Effector CD4-positive, alpha-beta T cell (primary cell): ENCODE data around the gene GPC6.

ENCODE experiments used
- DNase-seq: peaks from one replicate; pipeline ENCODE4 v3.0.0-alpha.2; 2020

Gene GPC6

GRCh38 chr13:94233401-94233800 is 1006.8 kb downstream of the GPC6 start:
- no peak for DNase-seq

GRCh38 chr13:94233837-94234236 is 1007.2 kb downstream of the GPC6 start:
- DNase-seq: no peak

GRCh38 chr13:94234738-94235137 is 1008.1 kb downstream of the GPC6 start:
- no peak for DNase-seq

- no peak for DNase-seq
Observed at GRCh38 chr13:94236132-94236531, 1009.5 kb downstream of the GPC6 start.

DNA sequence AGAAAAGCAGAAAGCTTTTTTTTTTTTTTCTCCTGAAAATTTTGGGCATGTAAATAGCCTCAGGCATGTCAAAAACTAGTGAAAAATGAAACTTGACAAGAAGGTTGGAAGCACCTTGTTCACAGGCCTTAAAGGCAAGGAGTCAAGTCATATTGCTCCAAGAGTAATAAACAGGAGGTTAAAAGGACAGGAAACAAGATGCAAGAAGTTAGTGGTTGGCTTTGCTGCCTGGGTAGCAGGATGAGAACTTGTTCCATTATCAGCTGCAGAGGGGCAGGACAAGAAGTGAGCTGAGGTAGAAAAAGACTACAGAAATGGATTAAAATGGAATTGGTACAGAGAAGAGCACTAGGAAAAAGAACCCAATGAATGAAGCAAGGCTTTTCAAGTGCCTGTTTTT is 1010.3 kb downstream of the GPC6 start:
- no peak for DNase-seq

DNA sequence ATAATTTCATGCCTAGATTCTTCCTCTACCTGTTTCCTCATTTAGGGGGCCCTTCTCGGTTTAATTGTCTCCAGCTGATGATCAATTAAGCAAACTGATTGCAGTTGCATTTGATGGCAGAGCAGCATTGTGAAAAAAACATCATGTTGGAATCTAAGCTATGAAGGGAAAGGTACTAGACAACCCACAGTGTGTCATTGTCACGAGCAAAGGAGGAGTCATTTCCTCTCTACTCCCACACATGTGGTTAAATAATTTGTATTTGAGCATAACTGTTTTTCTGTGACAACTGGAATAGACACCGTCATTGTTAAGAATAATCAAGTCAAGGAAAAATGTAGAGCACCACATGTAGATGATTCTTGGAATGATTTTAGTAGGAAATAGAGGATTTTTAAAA is 1012.5 kb downstream of the GPC6 start:
- DNase-seq: no peak

GRCh38 chr13:94242554-94242953 is 1015.9 kb downstream of the GPC6 start:
- DNase-seq: no peak

GRCh38 chr13:94243551-94243950 is 1016.9 kb downstream of the GPC6 start:
- DNase-seq: no peak

DNA sequence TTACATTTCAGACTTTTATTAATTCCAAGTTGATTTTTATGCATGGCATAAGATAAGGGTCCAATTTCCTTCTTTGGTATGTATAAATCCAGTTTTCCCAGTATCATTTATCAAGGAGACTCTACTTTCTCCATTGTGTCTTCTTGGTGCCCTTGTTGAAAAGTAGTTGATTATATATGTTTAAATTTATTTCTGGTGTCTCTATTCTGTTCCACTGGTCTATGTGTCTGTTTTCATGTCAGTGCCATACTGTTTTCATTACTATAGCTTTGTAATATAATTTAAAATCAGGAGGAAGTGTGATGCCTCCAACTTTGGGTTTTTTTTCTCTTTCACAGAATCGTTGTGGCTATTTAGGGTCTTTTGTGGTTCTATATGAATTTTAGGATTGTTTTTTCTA is 1019.9 kb downstream of the GPC6 start:
- no peak for DNase-seq

DNA sequence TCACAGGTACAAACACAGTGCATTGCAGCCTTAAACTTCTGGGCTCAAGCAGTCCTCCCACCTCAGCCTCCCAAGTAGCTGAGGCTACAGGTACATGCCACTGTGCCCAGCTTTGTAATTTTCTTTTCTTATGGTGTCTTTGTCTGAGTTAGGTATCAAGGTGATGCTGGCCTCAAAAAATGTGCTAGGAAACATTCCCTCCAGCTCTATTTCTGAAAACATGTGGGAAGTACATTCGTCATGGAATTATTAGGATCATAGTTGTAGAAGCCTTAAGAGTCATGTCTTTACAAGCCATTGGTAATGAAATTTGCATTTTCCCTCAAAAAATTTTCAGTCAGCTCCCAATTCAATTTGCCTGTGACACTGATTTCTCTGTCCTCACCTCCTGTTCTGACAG is 1021.3 kb downstream of the GPC6 start:
- DNase-seq: no peak

GRCh38 chr13:94248454-94249228 is 1022.0 kb downstream of the GPC6 start:
- DNase-seq: no peak

GRCh38 chr13:94249512-94249911 is 1022.9 kb downstream of the GPC6 start:
- DNase-seq: no peak

- DNase-seq: no peak
Observed at GRCh38 chr13:94251831-94252608, 1025.4 kb downstream of the GPC6 start.

DNA sequence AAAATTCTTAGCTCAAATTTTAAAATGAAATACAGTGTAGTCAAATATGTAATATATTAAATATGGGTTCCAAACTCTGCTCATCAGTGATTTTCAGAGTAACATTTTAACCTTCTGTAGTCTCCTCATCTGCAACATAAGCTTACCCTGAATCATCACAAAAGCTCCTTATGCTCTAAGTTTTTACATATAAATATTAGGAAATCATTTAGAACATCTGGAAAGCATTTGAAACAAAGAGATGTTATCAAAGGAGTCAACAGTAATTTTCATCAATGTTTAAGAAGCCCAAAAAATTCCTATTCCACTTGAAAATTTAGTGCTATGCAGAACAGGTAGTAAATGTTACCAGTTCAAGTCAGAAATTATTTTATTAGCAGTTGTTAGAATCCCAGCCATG is 1028.1 kb downstream of the GPC6 start:
- no peak for DNase-seq

DNA sequence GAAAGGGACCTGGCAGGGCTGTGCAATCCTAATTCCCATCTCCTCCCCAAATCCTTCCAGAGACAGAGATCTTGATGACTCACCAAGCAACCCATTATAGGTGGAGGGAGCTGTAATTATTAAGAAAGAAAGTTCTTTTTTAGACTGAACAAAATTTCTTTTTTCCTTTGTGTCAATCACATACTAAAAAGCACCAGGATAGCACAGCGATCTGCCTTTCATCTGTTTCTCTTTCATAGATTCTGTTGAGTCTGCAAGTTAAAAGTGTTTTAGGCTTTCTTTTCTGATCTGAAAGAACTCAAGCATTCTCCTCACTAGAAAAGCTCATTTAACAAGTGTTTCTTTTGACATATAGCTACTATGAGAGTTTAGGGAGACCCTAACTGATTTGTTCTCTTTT is 1030.1 kb downstream of the GPC6 start:
- DNase-seq: no peak

- DNase-seq: no peak
Observed at GRCh38 chr13:94259984-94260383, 1033.4 kb downstream of the GPC6 start.

GRCh38 chr13:94261163-94261562 is 1034.6 kb downstream of the GPC6 start:
- DNase-seq: no peak

GRCh38 chr13:94263038-94263437 is 1036.4 kb downstream of the GPC6 start:
- no peak for DNase-seq

GRCh38 chr13:94267581-94268366 is 1041.2 kb downstream of the GPC6 start:
- no peak for DNase-seq

GRCh38 chr13:94268661-94269060 is 1042.1 kb downstream of the GPC6 start:
- no peak for DNase-seq

GRCh38 chr13:94269557-94269956 is 1043.0 kb downstream of the GPC6 start:
- no peak for DNase-seq

DNA sequence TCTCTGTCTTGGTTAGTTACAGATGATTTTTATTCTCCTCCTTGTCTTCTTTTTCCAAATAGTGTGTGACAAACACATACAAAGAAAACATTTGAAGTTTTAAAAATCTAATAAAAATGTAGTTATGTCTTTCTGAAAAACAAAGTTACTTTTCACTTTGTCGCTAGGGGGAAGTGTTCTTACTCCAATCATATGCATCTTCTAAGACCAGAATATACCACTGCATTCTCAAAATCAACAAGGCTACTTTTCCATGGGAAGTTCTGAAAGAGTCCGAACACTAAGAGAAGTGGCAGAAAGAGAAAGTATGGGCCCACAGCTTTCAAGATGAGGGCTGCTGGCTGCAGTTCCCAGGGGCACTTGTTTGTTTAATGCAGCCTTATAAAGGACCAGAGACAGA is 1043.9 kb downstream of the GPC6 start:
- DNase-seq: no peak

DNA sequence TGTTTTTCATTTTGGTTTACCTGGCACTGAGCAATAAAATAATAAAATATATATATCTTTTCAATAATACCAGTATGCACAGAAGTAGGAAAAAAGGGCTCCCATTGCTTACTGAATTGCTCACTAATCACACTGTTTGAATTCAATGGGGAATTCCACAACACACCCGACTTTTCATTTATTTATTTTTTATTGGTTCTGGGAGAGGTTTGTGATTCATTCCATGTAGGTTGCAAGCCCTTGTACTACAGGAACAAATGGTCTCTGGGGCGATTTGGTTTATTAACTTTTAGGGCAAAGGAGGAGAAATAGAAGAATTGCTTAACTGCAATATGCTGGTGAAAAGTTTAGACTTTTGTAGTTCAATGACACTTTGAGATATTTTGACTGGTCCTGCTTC is 1045.4 kb downstream of the GPC6 start:
- no peak for DNase-seq

GRCh38 chr13:94280349-94280748 is 1053.7 kb downstream of the GPC6 start:
- no peak for DNase-seq
